Measurements from ENCODE around the gene PSMG4.
A peak's percentile ranks its signal among the peaks of the same experiment; 100 is the strongest.

Gene PSMG4

GRCh38 chr6:3247255-3248146, 11.2 kb upstream of the PSMG4 start:
- H3K27ac ChIP-seq: peak overlapping the region; percentile 37
- no peak for DNase-seq (ENCODE audit: low read depth, low spot score)

GRCh38 chr6:3249821-3250220, 8.9 kb upstream of the PSMG4 start:
- DNase-seq (ENCODE audit: low read depth, low spot score): no peak
- no peak overlapping the region for H3K27ac ChIP-seq

- no peak overlapping the region for H3K27ac ChIP-seq
- DNase-seq (ENCODE audit: low read depth, low spot score): no peak
Observed at GRCh38 chr6:3250231-3250675, 8.5 kb upstream of the PSMG4 start.

DNA sequence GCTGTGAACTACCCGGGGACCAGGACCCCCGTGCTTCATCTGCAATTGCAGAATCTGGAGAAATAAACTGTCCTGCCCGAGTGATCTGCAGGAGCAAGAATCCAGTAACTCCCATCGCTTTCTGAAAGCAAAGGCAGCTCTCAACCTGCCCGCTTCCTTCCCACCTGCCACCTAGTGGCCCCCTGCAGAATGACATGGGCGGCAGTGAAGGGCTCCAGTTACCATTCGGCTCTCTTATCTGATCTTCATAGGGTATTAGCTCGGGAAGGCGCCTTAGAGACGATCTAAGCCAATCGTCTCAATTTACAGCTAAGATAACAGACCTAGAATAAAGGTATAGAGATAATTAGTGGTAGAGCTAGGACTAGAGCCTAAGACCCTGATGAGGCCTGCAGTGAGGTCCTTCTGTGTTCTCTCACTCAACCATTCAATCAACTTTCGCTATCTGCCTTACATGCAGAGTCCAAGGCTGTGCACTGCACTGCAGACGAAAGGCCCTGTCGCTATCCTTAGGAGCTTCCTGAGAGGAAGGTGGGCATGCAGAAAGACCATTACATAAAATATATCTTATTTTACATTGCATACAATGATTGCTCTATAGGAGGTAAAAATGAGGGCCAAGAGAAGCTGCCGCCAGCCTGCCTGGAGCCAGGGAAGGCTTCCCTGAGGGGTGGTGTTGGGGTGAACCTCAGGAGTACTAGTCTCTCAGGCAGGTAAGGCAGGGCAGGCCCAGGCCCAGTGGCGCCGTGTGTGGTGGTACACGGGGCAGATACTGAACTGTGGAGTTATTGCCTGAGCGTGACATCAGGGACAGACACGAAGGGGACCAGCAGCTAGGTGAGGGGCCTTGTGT, 7.1 kb upstream of the PSMG4 start:
- DNase-seq (ENCODE audit: low read depth, low spot score): peak; percentile 16

GRCh38 chr6:3252369-3252768, 6.4 kb upstream of the PSMG4 start:
- DNase-seq (ENCODE audit: low read depth, low spot score): no peak
- no peak overlapping the region for H3K27ac ChIP-seq

More for the DNA sequence above, 7.1 kb upstream of the PSMG4 start:
- no peak overlapping the region for H3K27ac ChIP-seq

DNA sequence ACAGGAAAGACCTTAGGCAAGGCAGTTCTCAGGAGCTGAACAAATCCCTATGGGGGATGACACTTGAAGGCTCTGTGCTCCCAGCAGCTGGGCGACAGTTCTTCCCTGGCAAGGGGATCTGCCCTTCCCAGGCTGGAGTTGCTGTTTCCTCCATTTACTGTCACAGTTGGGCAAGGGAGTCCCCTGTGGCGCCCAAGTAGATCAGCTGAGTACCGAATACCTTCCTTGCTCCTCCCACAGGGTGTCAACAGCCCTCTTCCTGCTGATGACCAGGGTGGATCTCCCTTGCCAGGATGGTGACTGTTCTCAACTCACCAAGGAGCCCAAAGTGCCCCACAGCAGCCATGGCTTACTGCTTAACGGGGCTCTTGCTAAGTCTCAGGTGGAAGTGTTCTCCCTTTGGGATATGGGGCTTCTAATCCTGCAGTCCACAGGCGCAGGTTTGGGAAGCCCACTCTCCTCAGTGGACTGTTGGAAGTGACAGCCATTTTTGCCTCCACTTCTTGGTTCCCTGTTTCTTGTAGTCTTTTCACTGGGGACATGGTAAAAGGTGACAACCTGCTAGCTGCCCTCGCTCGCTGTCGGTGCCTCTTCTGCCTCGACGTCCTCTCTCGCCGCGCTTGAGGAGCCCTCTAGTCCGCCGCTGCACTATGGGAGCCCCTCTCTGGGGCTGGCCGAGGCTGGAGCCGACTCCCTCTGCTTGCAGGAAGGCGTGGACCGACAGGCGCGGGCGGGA, 5.7 kb upstream of the PSMG4 start:
- no peak overlapping the region for H3K27ac ChIP-seq
- DNase-seq (ENCODE audit: low read depth, low spot score): no peak

GRCh38 chr6:3253597-3253961, 5.2 kb upstream of the PSMG4 start:
- no peak for DNase-seq (ENCODE audit: low read depth, low spot score)
- H3K27ac ChIP-seq: no peak overlapping the region

GRCh38 chr6:3258201-3258600, 546 bp upstream of the PSMG4 start:
- no peak overlapping the region for H3K27ac ChIP-seq
- DNase-seq (ENCODE audit: low read depth, low spot score): no peak

DNA sequence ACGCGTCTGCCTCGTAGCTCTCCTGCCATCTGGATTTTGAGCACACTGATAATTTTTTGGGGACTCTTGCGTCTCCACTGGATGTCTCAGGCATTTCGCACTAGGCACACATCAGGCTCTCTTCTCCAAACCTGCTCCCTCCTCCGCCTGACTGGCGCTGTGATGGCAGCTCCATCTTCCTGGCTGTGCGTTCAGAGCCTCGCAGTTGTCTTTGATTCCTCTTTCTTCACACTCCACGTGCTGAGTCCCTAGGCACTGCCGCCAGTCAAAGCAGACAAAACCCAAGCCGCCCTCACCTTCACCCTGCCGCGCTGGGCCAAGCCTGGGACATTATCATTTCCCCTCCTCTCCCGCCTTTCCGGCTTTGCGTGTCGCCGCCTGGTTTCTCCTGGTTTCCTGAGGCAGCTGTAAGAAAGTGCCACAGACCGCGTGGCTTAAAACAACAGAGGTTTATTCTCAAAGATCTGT, 778 bp downstream of the PSMG4 start:
- peak overlapping the region; percentile 26 for H3K27ac ChIP-seq
- DNase-seq (ENCODE audit: low read depth, low spot score): no peak

DNA sequence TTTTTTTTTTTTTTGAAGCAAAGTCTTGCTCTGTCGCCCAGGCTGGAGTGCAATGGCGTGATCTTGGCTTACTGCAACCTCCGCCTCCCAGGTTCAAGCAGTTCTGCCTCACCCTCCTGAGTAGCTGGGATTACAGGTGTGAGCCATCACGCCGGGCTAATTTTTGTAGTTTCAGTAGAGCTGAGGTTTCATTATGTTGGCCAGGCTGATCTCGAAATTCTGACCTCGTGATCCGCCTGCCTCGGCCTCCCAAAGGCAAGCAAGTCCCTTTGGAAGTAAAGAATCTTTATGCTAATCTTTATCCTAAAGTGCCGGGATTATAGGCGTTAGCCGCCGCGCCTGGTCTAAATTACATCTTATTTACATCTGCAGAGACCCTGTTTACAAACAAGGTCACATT, 1.5 kb downstream of the PSMG4 start:
- H3K27ac ChIP-seq: no peak overlapping the region
- DNase-seq (ENCODE audit: low read depth, low spot score): no peak

GRCh38 chr6:3260772-3261517, 2.2 kb downstream of the PSMG4 start:
- no peak for DNase-seq (ENCODE audit: low read depth, low spot score)
- H3K27ac ChIP-seq: no peak overlapping the region

DNA sequence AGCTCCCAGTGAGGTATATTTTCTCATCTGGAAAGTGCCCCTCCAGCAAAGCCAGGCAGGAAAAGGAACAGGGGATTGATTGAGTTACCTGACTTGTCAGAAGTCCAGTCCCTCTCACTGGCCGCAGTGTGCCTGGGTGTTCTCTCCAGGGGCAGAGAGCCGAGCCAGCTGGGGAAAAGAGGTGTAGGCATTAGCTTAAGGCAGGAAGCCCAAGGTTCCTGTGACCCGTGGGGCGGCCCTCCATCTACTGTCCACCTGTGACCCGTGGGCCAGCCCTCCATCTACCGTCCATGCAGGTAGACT, 2.7 kb downstream of the PSMG4 start:
- DNase-seq (ENCODE audit: low read depth, low spot score): no peak

DNA sequence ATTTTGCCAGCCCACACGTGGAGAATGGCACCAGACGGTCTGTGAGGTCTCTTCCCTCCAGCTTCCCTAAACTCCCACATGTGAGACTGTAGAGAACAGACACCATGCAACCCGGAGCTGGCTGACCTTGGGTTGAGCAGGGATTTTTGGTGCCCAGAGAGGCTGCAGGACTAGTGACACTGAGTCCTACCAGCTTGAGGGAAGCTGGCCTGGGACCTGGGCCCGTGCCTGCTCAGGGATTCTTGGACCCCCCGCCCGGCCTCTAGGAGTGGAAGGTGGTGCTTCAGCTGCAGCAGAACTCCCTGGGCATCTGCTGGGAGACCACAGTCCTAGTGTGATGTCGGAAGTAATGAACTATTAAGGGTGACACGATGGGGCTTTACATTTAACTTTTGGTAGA, 3.2 kb downstream of the PSMG4 start:
- H3K27ac ChIP-seq: no peak overlapping the region
- no peak for DNase-seq (ENCODE audit: low read depth, low spot score)

More for the DNA sequence above, 2.7 kb downstream of the PSMG4 start:
- no peak overlapping the region for H3K27ac ChIP-seq

DNA sequence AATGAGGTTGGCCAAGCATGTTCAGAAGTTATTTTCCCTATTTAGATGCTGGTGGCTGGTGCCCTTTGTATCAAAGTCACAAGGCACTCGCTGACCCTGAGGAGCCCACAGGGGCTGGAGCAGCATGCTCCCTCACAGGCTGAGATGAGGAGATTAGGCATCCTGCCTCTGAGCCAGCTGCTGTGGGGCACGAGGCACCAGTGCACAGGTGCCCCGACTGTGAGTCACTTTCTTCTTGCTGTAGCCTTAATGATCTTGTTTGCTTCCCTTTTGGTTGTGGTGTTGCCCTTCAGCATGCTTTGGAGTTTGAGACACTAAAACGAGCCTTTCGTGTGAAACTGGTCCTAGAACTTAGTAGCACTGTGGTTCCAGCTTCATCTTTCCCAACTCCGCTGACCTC, 4.3 kb downstream of the PSMG4 start:
- H3K27ac ChIP-seq: no peak overlapping the region
- no peak for DNase-seq (ENCODE audit: low read depth, low spot score)

DNA sequence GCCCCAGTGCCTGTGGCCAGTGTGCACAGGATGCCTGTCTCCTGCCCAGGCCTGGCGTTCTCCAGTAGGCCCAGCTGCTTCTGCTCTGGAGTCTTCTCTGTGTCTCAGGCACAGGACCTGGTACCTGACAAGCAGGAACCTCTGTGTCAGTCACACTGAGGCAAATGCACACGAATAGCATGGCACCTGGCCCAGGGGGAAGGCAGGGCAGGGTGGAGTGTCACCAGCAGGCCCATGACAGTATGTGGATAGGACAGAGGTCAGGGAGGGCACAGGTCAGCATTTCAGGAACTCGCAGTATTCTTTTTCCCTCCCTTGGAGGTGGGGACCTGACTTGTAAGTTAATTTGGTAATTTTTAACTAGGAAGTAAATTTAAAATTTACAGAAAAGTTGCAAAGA, 5.6 kb downstream of the PSMG4 start:
- no peak overlapping the region for H3K27ac ChIP-seq
- DNase-seq (ENCODE audit: low read depth, low spot score): no peak

- no peak overlapping the region for H3K27ac ChIP-seq
- DNase-seq (ENCODE audit: low read depth, low spot score): no peak
Observed at GRCh38 chr6:3265671-3266070, 6.9 kb downstream of the PSMG4 start.

- H3K27ac ChIP-seq: no peak overlapping the region
Observed at GRCh38 chr6:3266170-3266569, 7.4 kb downstream of the PSMG4 start.

DNA sequence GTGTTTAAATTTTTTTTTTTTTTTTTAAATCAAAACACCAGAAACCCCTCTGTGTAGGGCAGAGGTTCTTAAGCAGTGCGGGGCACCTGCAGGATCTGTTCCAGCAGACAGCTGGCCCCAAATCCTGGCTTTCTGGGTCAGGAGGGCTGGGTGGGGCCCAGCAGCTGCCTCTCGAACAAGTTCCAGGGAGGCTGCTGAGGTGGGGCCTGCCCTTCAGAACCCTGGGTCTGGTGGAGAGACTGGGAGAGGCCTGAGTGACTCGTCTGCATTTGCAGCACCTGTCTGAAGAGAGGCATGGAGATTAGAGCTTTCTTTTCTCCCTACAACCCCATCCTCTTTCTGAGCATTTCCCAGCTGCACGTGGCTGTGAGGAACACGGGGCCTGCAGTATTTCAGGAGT, 8.4 kb downstream of the PSMG4 start:
- DNase-seq (ENCODE audit: low read depth, low spot score): no peak
- no peak overlapping the region for H3K27ac ChIP-seq

More at GRCh38 chr6:3266170-3266569, 7.4 kb downstream of the PSMG4 start:
- no peak for DNase-seq (ENCODE audit: low read depth, low spot score)

DNA sequence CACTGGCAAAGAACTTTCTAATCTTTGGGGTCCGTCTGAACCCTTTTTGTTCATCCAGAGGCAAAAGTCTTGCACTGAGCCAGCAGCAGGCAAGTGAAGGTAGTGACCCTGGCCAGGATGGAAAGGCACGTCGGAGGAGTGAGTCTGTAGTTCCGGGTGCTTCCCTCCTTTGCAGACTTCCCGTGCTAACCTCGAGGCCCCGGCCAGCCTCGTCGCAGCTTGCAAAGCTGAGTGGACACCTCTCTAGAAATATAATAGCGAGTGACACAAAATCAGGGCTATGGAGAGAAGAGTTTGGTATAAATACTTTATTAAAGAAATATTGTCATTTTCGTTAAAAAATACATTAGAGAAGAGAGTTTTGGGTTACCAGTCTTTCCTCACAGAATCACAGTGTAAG, 9.9 kb downstream of the PSMG4 start:
- DNase-seq (ENCODE audit: low read depth, low spot score): no peak
- H3K27ac ChIP-seq: no peak overlapping the region

All from epithelial cell of prostate (primary cell).